GM12878 (cell line): ENCODE results near the gene P2RX4. TPM values are rescaled to one million over a fixed set of nuclear protein-coding genes. Genes with fewer than 3 reads are reported as not detected.

Source experiments
- ATAC-seq: fragments of 200-7000 bp; cut with Tn5 transposase; 3 replicates; pipeline ENCODE4 v1.9.1; 2020; ENCODE audit warnings: mild to moderate bottlenecking, moderate library complexity
- BruUV-seq: library from RNA; stranded (reverse); fragments of 400-500 nt; replicated peaks from 2 replicates; lab custom pipeline; 2021; lab: Mats Ljungman, UMichigan
- CTCF ChIA-PET: fragments of 300-600 bp; sonication (Branson Sonifier 250); formaldehyde crosslinking; extraction: SDS; loops from one replicate; lab custom pipeline; 2021; ENCODE audit warnings: inconsistent platforms; lab: Yijun Ruan, JAX
- POLR2A ChIA-PET: fragments of 350-600 bp; formaldehyde crosslinking; extraction: SDS; loops from one replicate; lab custom pipeline; 2021; ENCODE audit warnings: inconsistent platforms; lab: Charles Lee
- RAD21 ChIA-PET: fragments of 300-600 bp; sonication (Branson Sonifier 250); formaldehyde crosslinking; loops from one replicate; lab custom pipeline; 2023; ENCODE audit warnings: antibody characterized with exemption; ENCODE audit not compliant: unreplicated experiment; lab: Charles Lee
- SMC1A ChIA-PET: fragments of 300-600 bp; sonication (Branson Sonifier 250); formaldehyde crosslinking; loops from one replicate; lab custom pipeline; 2023; ENCODE audit not compliant: unreplicated experiment, uncharacterized antibody; lab: Charles Lee
- DNase-seq: peaks from one replicate; pipeline ENCODE4 v3.0.0-alpha.2; 2011; ENCODE audit warnings: low read depth, low spot score
- FAIRE-seq: peaks from 3 replicates; lab custom pipeline; 2011; peaks lifted over from hg19 to GRCh38; lab: Jason Lieb, UNC
- H2AFZ ChIP-seq: 2 replicates; pipeline ENCODE4 v1.6.0; 2011; ENCODE audit warnings: low read depth, low read length, control low read depth; ENCODE audit not compliant: control insufficient read depth
- H3K27ac ChIP-seq: 2 replicates; pipeline ENCODE4 v1.5.1; 2011; ENCODE audit warnings: control low read depth; ENCODE audit not compliant: control insufficient read depth, insufficient read depth
- H3K27me3 ChIP-seq, 2 experiments: replicated peaks in 1 of 2; 2 replicates each; pipeline versions ENCODE4 v1.6.0 to v1.6.1; 2011; ENCODE audit warnings: low read length in 1 of 2; ENCODE audit not compliant: control insufficient read depth in 2 of 2, insufficient read depth in 2 of 2
- H3K36me3 ChIP-seq, 2 experiments: 2 replicates each; pipeline ENCODE4 v1.5.1; 2011; ENCODE audit warnings: low read length in 1 of 2; ENCODE audit not compliant: control insufficient read depth in 2 of 2, insufficient read depth in 2 of 2
- H3K4me1 ChIP-seq: 2 replicates; pipeline ENCODE4 v1.6.1; 2011; ENCODE audit warnings: mild to moderate bottlenecking, low read length, moderate library complexity, mixed read lengths; ENCODE audit not compliant: control insufficient read depth, insufficient read depth
- H3K4me2 ChIP-seq: 2 replicates; pipeline ENCODE4 v1.6.0; 2011; ENCODE audit warnings: control low read depth; ENCODE audit not compliant: control insufficient read depth, insufficient read depth
- H3K4me3 ChIP-seq: fragments of 200-600 bp; sonication (generic); 2 replicates; pipeline ENCODE4 v1.5.1; 2016
- H3K79me2 ChIP-seq: 2 replicates; pipeline ENCODE4 v1.6.0; 2011; ENCODE audit warnings: low read length; ENCODE audit not compliant: control insufficient read depth, insufficient read depth
- H3K9ac ChIP-seq: 2 replicates; pipeline ENCODE4 v1.8.0; 2011; ENCODE audit warnings: low read length, control low read depth, mixed read lengths; ENCODE audit not compliant: control insufficient read depth, insufficient read depth
- H3K9me3 ChIP-seq: replicated peaks from 3 replicates; pipeline ENCODE4 v1.5.1; 2011; ENCODE audit warnings: mild to moderate bottlenecking, low read length; ENCODE audit not compliant: control insufficient read depth, insufficient read depth
- H4K20me1 ChIP-seq: 2 replicates; pipeline ENCODE4 v1.6.0; 2011; ENCODE audit not compliant: control insufficient read depth, insufficient read depth
- EGR1 ChIP-seq, 2 experiments: IDR thresholded peaks; 1 replicate in 1 of 2; 2 replicates in 1 of 2; pipeline ENCODE4 v1.6.1; 2011 to 2012; ENCODE audit warnings: low read depth in 2 of 2, low read length in 2 of 2, borderline replicate concordance in 1 of 2, mild to moderate bottlenecking in 1 of 2, moderate library complexity in 1 of 2
- FOXK2 ChIP-seq: fragments of 450-650 bp; IDR thresholded peaks from 2 replicates; pipeline ENCODE4 v1.6.1; 2017; ENCODE audit warnings: mild to moderate bottlenecking, moderate library complexity
- GATAD2B ChIP-seq: fragments of 450-650 bp; conservative IDR thresholded peaks from 2 replicates; pipeline ENCODE4 v1.6.1; 2017; ENCODE audit warnings: low read depth, mild to moderate bottlenecking, moderate library complexity
- IKZF2 ChIP-seq, 2 experiments: fragments of 450-650 bp; IDR thresholded peaks; 2 replicates each; pipeline ENCODE4 v1.6.1; 2017; ENCODE audit warnings: mild to moderate bottlenecking in 2 of 2, moderate library complexity in 2 of 2
- NBN ChIP-seq: fragments of 450-650 bp; IDR thresholded peaks from 2 replicates; pipeline ENCODE4 v1.6.1; 2016
- PAX5 ChIP-seq: IDR thresholded peaks from 2 replicates; pipeline ENCODE4 v1.6.1; 2011; ENCODE audit warnings: low read depth, low read length, borderline replicate concordance
- SIN3A ChIP-seq: IDR thresholded peaks from 2 replicates; pipeline ENCODE4 v1.6.1; 2012; ENCODE audit warnings: low read depth, low read length, improper control_type of control experiment
- SMC3 ChIP-seq: IDR thresholded peaks from 2 replicates; pipeline ENCODE4 v1.6.1; 2011; ENCODE audit warnings: low read length, improper control_type of control experiment, borderline replicate concordance
- SREBF2 ChIP-seq: IDR thresholded peaks from 2 replicates; pipeline ENCODE4 v1.6.1; 2012; ENCODE audit warnings: mild to moderate bottlenecking, low read length
- ZNF592 ChIP-seq: fragments of 450-650 bp; IDR thresholded peaks from 2 replicates; pipeline ENCODE4 v1.6.1; 2017; ENCODE audit warnings: mild to moderate bottlenecking, moderate library complexity
- ZNF687 ChIP-seq: fragments of 450-650 bp; IDR thresholded peaks from 2 replicates; pipeline ENCODE4 v1.6.1; 2017; ENCODE audit warnings: mild to moderate bottlenecking, moderate library complexity
- WGBS: methylation state at CpG from one replicate; pipeline ENCODE4 v1.1.6; 2016; ENCODE audit warnings: low lambda C conversion rate; ENCODE audit not compliant: insufficient replicate concordance, insufficient coverage; ENCODE audit errors: missing lambda C conversion rate; 5-methylcytosine and 5-hydroxymethylcytosine counted together
- in situ Hi-C: fragments of 300-500 bp; cut with MboI; formaldehyde crosslinking; loops from 9 replicates; pipeline ENCODE4 v1.14.3; 2018; ENCODE audit warnings: mixed read lengths
- intact Hi-C: fragments of 100-400 bp; cut with micrococcal nuclease; formaldehyde crosslinking; loops from one replicate; pipeline ENCODE4 v1.14.2; 2022; ENCODE audit not compliant: unreplicated experiment
- polyA plus RNA-seq, 11 experiments: library from polyadenylated mRNA; depleted of rRNA in 4 of 11; unstranded in 6 of 11; stranded (reverse) in 5 of 11; fragments of >200 nt; fragmentation: Nextera tagmentation in 4 of 11; fragmentation: Illumina TruSeq in 1 of 11; extraction: Ambion mirVana in 4 of 11; extraction: Trizol in 1 of 11; gene quantifications; 1 replicate in 1 of 11; 2 replicates in 10 of 11; pipeline versions ENCODE4 v1.2.1 to v1.2.3, GENCODE V29; 2011 to 2016; ENCODE audit warnings: inconsistent platforms in 2 of 11, missing spikeins in 2 of 11, low read depth in 1 of 11
- total RNA-seq, 4 experiments: library from RNA; depleted of rRNA in 3 of 4; stranded (reverse); fragments of >200 nt in 3 of 4; fragmentation: Illumina TruSeq in 1 of 4; extraction: Trizol in 1 of 4; gene quantifications; 2 replicates each; pipeline versions ENCODE4 v1.2.1 to v1.2.3, GENCODE V29; 2013 to 2021

Gene P2RX4
- total and polyA plus RNA-seq, 10 of the 15 experiments (the other 5 are each of a cell fraction or from before 2014, with no cell fraction given), result 9.0 to 43.4 (median 20.5) TPM

GRCh38 chr12:121182222-121182893 is 27.6 kb upstream of the P2RX4 start:
- ChIA-PET SMC1A (interaction anchor here (0.8 kb wide), 1 partner anchor 157 kb away, joined by 5 read pairs; no protein-coding TSS in a partner anchor), RAD21 (no interaction called here)
- intact Hi-C loops, result no loop called here

More at GRCh38 chr12:121182222-121182893, 27.6 kb upstream of the P2RX4 start:
- FAIRE-seq (no peak), ATAC-seq (peak; percentile 53)
- Histone ChIP-seq H3K79me2 (no peaks in the 10 kb centered on the region), H3K4me3 (no peak overlapping the region), H3K27me3 (no peaks in the 10 kb centered on the region), H3K9ac (no peak overlapping the region), H3K4me1 (peaks cover 5% of the 10 kb centered on the region), H3K36me3 (no peaks in the 10 kb centered on the region), H3K4me2 (no peak overlapping the region), H4K20me1 (no peaks in the 10 kb centered on the region), H3K27ac (no peak overlapping the region), H2AFZ (no peak overlapping the region), H3K9me3 (peaks cover 4% of the 10 kb centered on the region; the same call in 2 of the 3 replicates)
- POLR2A ChIA-PET, result interaction anchor here (0.6 kb wide), 1 partner anchor 962 kb away, joined by 6 read pairs; no protein-coding TSS in a partner anchor
- in situ Hi-C loops, result no loop called here
- no TSS peak for BruUV-seq
- 25% methylated on average over 3 of the region's 3 CpGs for WGBS
- no peak for TF ChIP-seq SMC3
- no peak for TF ChIP-seq IKZF2 (IDR thresholded peaks at IDR 0.05)
- TF ChIP-seq FOXK2, result no peak
- no peak for TF ChIP-seq ZNF592
- TF ChIP-seq NBN, result no peak
- TF ChIP-seq SIN3A, result no peak
- no peak for TF ChIP-seq ZNF687
- no peak for TF ChIP-seq PAX5
- TF ChIP-seq EGR1 (IDR thresholded peaks at IDR 0.05; ENCODE audit: borderline replicate concordance in 1 of 2, low read depth in 2 of 2, low read length in 2 of 2), result no peak
- no peak for TF ChIP-seq GATAD2B
- no peak for TF ChIP-seq SREBF2
- TF ChIP-seq, all 136 proteins: peak for 0
- CTCF ChIA-PET, result interaction anchor here (1.2 kb wide), 1 partner anchor 12 kb away, joined by 3 read pairs; no protein-coding TSS in a partner anchor
- DNase-seq, result no peak
